Caco-2 (cell line): ENCODE data around the gene MVB12A. TPM values are rescaled to one million over a fixed set of nuclear protein-coding genes. Genes with fewer than 3 reads are reported as not detected.

Experiments used
- BruUV-seq: library from RNA; stranded (reverse); fragments of 400-500 nt; replicated peaks from 2 replicates; lab custom pipeline; 2021; lab: Mats Ljungman, UMichigan
- CTCF ChIA-PET: fragments of 300-600 bp; sonication (Branson Sonifier 250); formaldehyde crosslinking; loops from one replicate; lab custom pipeline; 2022; ENCODE audit warnings: antibody characterized with exemption; lab: Charles Lee
- POLR2A ChIA-PET: fragments of 300-600 bp; sonication (Branson Sonifier 250); formaldehyde crosslinking; loops from one replicate; lab custom pipeline; 2022; ENCODE audit warnings: antibody characterized with exemption; lab: Charles Lee
- DNase-seq, 2 experiments: peaks; one replicate each; pipeline versions ENCODE4 v3.0.0 to v3.0.0-alpha.2; 2020 to 2022
- H3K27me3 ChIP-seq: replicated peaks from 2 replicates; pipeline ENCODE4 v1.6.0; 2011; ENCODE audit warnings: low read length; ENCODE audit not compliant: control insufficient read depth, insufficient read depth
- H3K36me3 ChIP-seq: 2 replicates; pipeline ENCODE4 v1.5.1; 2011; ENCODE audit warnings: low read length; ENCODE audit not compliant: control insufficient read depth, insufficient read depth
- H3K4me1 ChIP-seq: fragments of 250-450 bp; sonication (Bioruptor Pico); 2 replicates; pipeline ENCODE4 v1.5.1; 2020; ENCODE audit warnings: mild to moderate bottlenecking
- H3K4me3 ChIP-seq: 2 replicates; pipeline ENCODE4 v1.5.1; 2011; ENCODE audit warnings: low read depth, mild to moderate bottlenecking, control low read depth, low read length
- H3K9me3 ChIP-seq: fragments of 250-450 bp; sonication (Bioruptor Pico); 2 replicates; pipeline ENCODE4 v1.5.1; 2020; ENCODE audit warnings: mild to moderate bottlenecking, moderate library complexity
- H3K27ac Mint-ChIP-seq: one replicate; pipeline ENCODE4 v1.8.0; 2022; ENCODE audit warnings: mixed read lengths; ENCODE audit not compliant: unreplicated experiment
- H3K27me3 Mint-ChIP-seq: one replicate; pipeline ENCODE4 v1.8.0; 2022; ENCODE audit warnings: mixed read lengths; ENCODE audit not compliant: insufficient read depth, unreplicated experiment
- H3K36me3 Mint-ChIP-seq: one replicate; pipeline ENCODE4 v1.8.0; 2022; ENCODE audit warnings: mild to moderate bottlenecking, mixed read lengths; ENCODE audit not compliant: insufficient read depth, unreplicated experiment
- H3K4me1 Mint-ChIP-seq: one replicate; pipeline ENCODE4 v1.8.0; 2022; ENCODE audit warnings: low read depth, mixed read lengths; ENCODE audit not compliant: unreplicated experiment
- H3K4me3 Mint-ChIP-seq: one replicate; pipeline ENCODE4 v1.8.0; 2022; ENCODE audit warnings: mild to moderate bottlenecking, moderate library complexity, mixed read lengths; ENCODE audit not compliant: unreplicated experiment
- H3K9me3 Mint-ChIP-seq: one replicate; pipeline ENCODE4 v1.8.0; 2022; ENCODE audit warnings: mixed read lengths; ENCODE audit not compliant: unreplicated experiment
- CTCF ChIP-seq, 2 experiments: fragments of 200-600 bp in 1 of 2; IDR thresholded peaks; 1 replicate in 1 of 2; 2 replicates in 1 of 2; pipeline versions ENCODE4 v1.5.1 to v1.8.0; 2011 to 2022; ENCODE audit warnings: antibody characterized with exemption in 1 of 2, control low read depth in 1 of 2, inconsistent platforms in 1 of 2, low read depth in 1 of 2, low read length in 1 of 2, mild to moderate bottlenecking in 1 of 2, moderate library complexity in 1 of 2; ENCODE audit not compliant: insufficient read depth in 1 of 2, severe bottlenecking in 1 of 2, unreplicated experiment in 1 of 2
- intact Hi-C: fragments of 100-400 bp; cut with micrococcal nuclease; formaldehyde crosslinking; loops from one replicate; pipeline ENCODE4 v1.10.0; 2022; ENCODE audit not compliant: unreplicated experiment
- total RNA-seq: library from RNA; stranded (reverse); gene quantifications from 2 replicates; pipeline ENCODE4 v1.2.3, GENCODE V29; 2022

Gene MVB12A
- total RNA-seq, 1 experiment from 2014 or later, result 36.7 TPM

- Histone ChIP-seq H3K9me3 (no peaks in the 10 kb centered on the region), H3K27me3 (no peaks in the 10 kb centered on the region; the same call in 1 of the 2 replicates), H3K4me1 (peaks cover 4% of the 10 kb centered on the region; the same call in 1 of the 2 replicates), H3K36me3 (no peaks in the 10 kb centered on the region), H3K4me3 (no peak overlapping the region)
- ChIA-PET POLR2A (no interaction called here), CTCF (interaction anchor here (0.6 kb wide), 1 partner anchor 118 kb away, joined by 3 read pairs; no protein-coding TSS in a partner anchor)
- no peaks in the 10 kb centered on the region for H3K9me3 Mint-ChIP-seq
- TF ChIP-seq CTCF (IDR thresholded peaks at IDR 0.05; ENCODE audit: insufficient read depth in 1 of 2, low read depth in 1 of 2, low read length in 1 of 2, severe bottlenecking in 1 of 2, unreplicated experiment in 1 of 2), result no peak
- H3K4me3 Mint-ChIP-seq, result peak overlapping the region; percentile 52
- peaks cover 13% of the 10 kb centered on the region for H3K36me3 Mint-ChIP-seq
- intact Hi-C loops, result loop anchor here (2.0 to 5.0 kb wide), 2 partner anchors 120 to 139 kb away; no protein-coding TSS in a partner anchor
- H3K27me3 Mint-ChIP-seq, result no peaks in the 10 kb centered on the region
- peaks cover 9% of the 10 kb centered on the region for H3K4me1 Mint-ChIP-seq
- no TSS peak for BruUV-seq
- H3K27ac Mint-ChIP-seq, result no peak overlapping the region
- DNase-seq, result no peak
These were observed 47.8 kb downstream of the MVB12A start for GRCh38 chr19:17467471-17468301.

GRCh38 chr19:17468302-17469091, 48.6 kb downstream of the MVB12A start:
- H3K4me3 Mint-ChIP-seq, result peak overlapping the region; percentile 87
- H3K4me1 ChIP-seq, result peaks cover 4% of the 10 kb centered on the region; the same call in 1 of the 2 replicates
- peaks cover 9% of the 10 kb centered on the region for H3K4me1 Mint-ChIP-seq
- intact Hi-C loops, result loop anchor here (1.0 to 5.0 kb wide), 3 partner anchors 15 to 138 kb away; no protein-coding TSS in a partner anchor
- no peaks in the 10 kb centered on the region; the same call in 1 of the 2 replicates for H3K27me3 ChIP-seq
- peak overlapping the region; percentile 91 for H3K4me3 ChIP-seq
- POLR2A ChIA-PET, result no interaction called here
- H3K9me3 Mint-ChIP-seq, result no peaks in the 10 kb centered on the region
- peaks cover 13% of the 10 kb centered on the region for H3K36me3 Mint-ChIP-seq
- peak overlapping the region; percentile 74 for H3K27ac Mint-ChIP-seq
- H3K27me3 Mint-ChIP-seq, result no peaks in the 10 kb centered on the region
- TF ChIP-seq CTCF (IDR thresholded peaks at IDR 0.05; ENCODE audit: insufficient read depth in 1 of 2, low read depth in 1 of 2, low read length in 1 of 2, severe bottlenecking in 1 of 2, unreplicated experiment in 1 of 2), result no peak
- H3K36me3 ChIP-seq, result no peaks in the 10 kb centered on the region
- no peak for DNase-seq
- BruUV-seq, result no TSS peak
- CTCF ChIA-PET, result interaction anchor here (0.6 kb wide), 1 partner anchor 43 kb away, joined by 3 read pairs; the partner anchor contains the start of gene PGLS
- no peaks in the 10 kb centered on the region for H3K9me3 ChIP-seq

GRCh38 chr19:17469092-17469480, 49.2 kb downstream of the MVB12A start:
- Histone ChIP-seq H3K36me3 (no peaks in the 10 kb centered on the region), H3K27me3 (no peaks in the 10 kb centered on the region; the same call in 1 of the 2 replicates), H3K4me3 (peak overlapping the region; percentile 91), H3K9me3 (no peaks in the 10 kb centered on the region), H3K4me1 (peaks cover 4% of the 10 kb centered on the region; the same call in 1 of the 2 replicates)
- H3K36me3 Mint-ChIP-seq, result peaks cover 13% of the 10 kb centered on the region
- H3K4me3 Mint-ChIP-seq, result peak overlapping the region; percentile 87
- intact Hi-C loops, result loop anchor here (1.0 to 5.0 kb wide), 3 partner anchors 16 to 138 kb away; no protein-coding TSS in a partner anchor
- BruUV-seq, result no TSS peak
- no peaks in the 10 kb centered on the region for H3K9me3 Mint-ChIP-seq
- no peak for TF ChIP-seq CTCF (IDR thresholded peaks at IDR 0.05; ENCODE audit: insufficient read depth in 1 of 2, low read depth in 1 of 2, low read length in 1 of 2, severe bottlenecking in 1 of 2, unreplicated experiment in 1 of 2)
- DNase-seq, result no peak
- H3K27me3 Mint-ChIP-seq, result no peaks in the 10 kb centered on the region
- CTCF ChIA-PET, result interaction anchor here (0.6 kb wide), 1 partner anchor 42 kb away, joined by 3 read pairs; the partner anchor contains the start of gene PGLS
- peaks cover 9% of the 10 kb centered on the region for H3K4me1 Mint-ChIP-seq
- peak overlapping the region; percentile 74 for H3K27ac Mint-ChIP-seq
- POLR2A ChIA-PET, result no interaction called here
